GM21717 (cell line): ENCODE measurements around the gene C9.
"Not testable (repeated sequence)": the region's sequence is repeated elsewhere in the genome, so short reads cannot be mapped to it uniquely, and the experiment has no call there.

Experiments used
- ATAC-seq: cut with Tn5 transposase; IDR thresholded peaks from one replicate; pipeline ENCODE4 v1.9.1; 2021; ENCODE audit warnings: mild to moderate bottlenecking, moderate library complexity; ENCODE audit not compliant: unreplicated experiment

C9 gene

GRCh38 chr5:39364367-39364766, at the start of gene C9:
C9 (minus strand) TSS chr5:39364495; CDS start chr5:39364464, 31 bp downstream.
- ATAC-seq: no peak

GRCh38 chr5:39413771-39414170, 49.5 kb upstream of the C9 start:
- ATAC-seq: no peak

DNA sequence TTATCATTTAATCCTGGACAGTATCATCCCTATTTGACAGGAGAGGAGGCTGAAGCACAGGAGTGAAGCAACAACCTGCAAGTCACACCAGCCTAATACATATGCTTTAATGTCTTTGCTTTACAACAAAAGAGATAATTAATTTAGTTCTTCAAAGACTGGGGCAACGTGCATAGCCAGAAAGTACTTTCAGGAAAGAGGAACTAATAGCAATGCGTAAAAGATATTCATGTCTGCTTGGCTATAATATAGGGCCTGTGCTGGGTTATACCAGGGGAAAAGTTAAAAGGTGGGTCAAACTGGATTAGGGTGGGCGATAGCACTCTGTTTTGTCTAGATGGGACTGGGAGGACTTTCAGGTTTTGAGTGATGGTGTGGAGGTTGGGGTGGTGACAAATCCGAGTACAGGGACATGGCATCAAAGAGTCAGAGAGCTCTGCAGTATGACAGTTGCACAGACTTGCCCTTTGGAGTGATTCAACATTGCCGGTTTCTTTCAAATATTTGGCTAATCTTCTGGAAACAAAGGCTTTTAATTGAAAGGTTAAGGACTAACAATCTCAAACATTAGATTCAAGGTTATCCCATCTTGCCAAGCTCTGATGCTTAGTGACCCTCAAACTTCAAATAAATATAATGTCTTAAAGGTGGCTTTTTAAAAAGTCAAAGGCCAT, 48.6 kb upstream of the C9 start:
- no peak for ATAC-seq

DNA sequence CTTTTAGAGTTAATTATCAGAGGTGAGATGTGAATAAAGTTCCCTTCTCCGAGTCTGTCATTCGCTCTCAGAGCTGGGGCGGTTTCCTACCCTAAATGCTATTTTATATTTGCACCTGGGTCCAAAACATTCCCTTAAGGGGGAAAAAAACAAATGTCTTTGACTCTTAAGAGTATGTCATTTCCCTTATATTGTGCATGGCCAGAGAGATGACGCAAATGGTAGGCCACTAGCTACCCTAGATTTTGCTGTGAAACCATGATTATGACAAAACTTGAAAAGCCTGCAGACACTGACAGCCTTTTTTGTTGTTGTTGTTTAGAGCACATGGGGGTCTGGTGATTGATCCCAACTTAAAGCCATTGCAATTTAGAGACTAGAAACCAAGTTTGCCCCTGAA, 47.7 kb upstream of the C9 start:
- no peak for ATAC-seq

DNA sequence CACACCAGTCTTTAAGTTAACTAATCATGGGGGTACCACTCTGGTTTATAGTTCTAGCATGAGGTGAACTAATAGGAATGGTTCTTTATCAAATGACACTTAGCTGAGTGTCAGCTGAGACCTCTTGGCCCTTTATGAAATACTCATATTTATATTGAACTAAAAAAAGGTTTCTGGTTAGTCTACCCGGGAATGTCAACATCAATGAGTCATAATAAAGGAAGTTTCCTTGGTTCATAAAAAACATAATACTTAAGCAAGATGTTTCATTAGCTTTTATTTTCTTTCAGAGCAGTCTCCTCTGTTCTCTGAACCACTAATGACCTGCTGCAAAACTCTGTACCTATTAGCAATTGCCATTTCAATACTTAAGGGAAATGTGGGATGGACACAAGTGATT, 46.8 kb upstream of the C9 start:
- ATAC-seq: no peak

DNA sequence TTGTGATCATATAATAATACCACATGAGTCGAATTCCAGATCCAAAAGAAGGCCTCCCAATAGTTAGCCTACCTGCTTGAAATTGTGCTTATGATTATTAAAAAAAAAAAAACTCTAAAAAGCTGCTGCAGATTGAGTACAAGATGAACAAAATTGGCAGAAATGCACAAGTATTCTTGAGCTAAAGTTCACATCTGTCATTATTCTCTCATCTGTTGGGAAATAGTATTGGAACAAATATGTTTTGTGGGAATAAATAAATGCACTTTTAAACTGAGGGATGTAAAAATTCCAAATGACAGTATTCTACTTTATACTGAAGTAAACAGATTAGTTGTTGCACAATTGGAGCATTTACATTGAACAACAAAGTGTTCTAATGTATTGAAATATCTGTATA, 44.7 kb upstream of the C9 start:
- ATAC-seq: no peak

- no peak for ATAC-seq
Observed at GRCh38 chr5:39405083-39405843, 41.0 kb upstream of the C9 start.

DNA sequence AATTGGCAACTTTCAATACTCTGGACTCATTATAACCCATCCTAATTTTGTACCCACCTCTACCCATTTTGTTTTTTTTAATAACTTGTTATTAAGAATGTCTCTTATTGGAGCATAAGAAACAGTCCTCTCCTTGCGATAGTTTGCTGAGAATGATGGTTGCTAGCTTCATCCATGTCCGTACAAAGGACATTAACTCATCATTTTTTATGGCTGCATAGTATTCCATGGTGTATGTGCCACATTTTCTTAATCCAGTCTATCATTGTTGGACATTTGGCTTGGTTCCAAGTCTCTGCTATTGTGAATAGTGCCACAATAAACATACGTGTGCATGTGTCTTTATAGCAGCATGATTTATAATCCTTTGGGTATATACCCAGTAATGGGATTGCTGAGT, 39.5 kb upstream of the C9 start:
- ATAC-seq: not testable (repeated sequence)

- ATAC-seq: not testable (repeated sequence)
Observed at GRCh38 chr5:39402140-39402539, 37.8 kb upstream of the C9 start.

GRCh38 chr5:39400713-39401578, 36.7 kb upstream of the C9 start:
- ATAC-seq: no peak

GRCh38 chr5:39399135-39400036, 35.1 kb upstream of the C9 start:
- ATAC-seq: no peak

GRCh38 chr5:39396843-39397242, 32.5 kb upstream of the C9 start:
- no peak for ATAC-seq

- ATAC-seq: no peak
Observed at GRCh38 chr5:39395521-39395920, 31.2 kb upstream of the C9 start.

DNA sequence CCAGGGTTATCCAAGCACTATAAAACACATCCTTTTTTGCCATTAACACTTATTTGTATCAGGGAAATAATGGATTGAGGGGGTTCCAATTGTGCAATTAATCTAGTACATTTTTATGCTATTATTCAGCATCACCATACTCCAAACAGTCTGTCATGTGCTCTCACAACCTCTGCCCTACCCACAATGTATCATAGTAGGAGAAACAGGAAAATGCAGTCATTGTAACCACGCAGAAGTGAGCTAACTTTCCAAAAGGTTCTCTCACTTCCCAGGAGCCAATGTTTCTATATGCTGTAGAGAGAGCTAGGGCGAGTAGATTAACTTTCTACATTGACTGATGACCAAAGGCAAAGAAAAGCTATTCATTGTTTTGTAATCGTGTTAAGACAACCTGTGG, 30.7 kb upstream of the C9 start:
- no peak for ATAC-seq

DNA sequence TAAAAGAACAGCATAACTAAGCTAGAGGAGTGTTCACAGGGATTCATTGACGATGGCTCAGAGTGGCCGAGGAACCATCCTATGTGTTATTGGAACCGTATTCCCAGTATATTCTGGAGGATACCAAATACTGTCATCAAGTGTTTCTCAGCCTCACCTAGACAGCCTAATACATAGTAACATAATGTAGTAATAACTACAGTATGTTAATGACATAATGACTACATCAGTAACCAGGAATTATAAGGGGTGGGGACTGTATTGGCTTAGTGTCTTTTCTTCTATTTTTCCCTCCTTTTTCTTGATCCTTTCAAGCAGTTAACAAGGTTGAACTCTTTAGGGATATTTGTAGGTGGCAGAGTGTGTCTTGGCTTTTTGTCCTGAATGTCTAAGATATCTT, 26.6 kb upstream of the C9 start:
- no peak for ATAC-seq

GRCh38 chr5:39387293-39387692, 23.0 kb upstream of the C9 start:
- ATAC-seq: no peak

DNA sequence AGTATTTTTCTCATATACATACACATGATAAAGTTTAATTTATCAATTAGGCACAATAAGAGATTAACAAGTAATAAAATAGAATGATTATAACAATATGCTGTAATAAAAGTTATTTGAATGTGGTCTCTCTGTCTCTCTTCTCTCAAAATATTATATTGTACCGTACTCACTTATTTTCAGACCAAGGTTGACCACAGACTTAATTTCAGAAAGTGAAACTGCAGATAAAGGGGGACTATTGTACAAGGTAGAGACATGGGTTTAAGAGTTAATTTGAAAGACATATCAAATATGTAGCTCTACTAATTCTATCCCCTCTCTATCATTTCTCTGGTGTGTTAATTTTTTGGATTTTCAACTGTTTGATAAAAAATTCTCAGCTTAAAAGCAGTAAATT, 20.0 kb upstream of the C9 start:
- no peak for ATAC-seq

DNA sequence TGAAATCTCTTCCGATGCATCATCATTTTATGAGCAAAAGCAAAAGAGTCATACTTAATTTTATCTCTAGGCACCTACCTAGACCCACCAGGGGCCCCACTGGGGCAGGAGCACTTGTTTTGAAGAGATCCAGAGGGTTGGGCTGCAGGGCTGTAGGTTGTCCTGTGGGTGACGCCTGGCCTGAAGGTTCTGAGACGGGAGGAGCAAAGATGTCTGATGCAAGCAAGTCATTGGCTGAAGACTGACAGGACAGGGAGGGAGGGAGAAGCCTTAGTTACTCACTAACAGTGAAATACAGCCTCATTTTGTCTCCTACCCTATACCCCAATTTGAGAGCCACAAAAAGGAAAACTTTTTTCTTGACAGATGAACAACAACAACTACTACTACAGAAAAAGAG, 17.1 kb upstream of the C9 start:
- no peak for ATAC-seq

GRCh38 chr5:39379693-39380092, 15.4 kb upstream of the C9 start:
- no peak for ATAC-seq

GRCh38 chr5:39377613-39378012, 13.3 kb upstream of the C9 start:
- no peak for ATAC-seq

GRCh38 chr5:39376293-39376714, 12.0 kb upstream of the C9 start:
- peak; percentile 66 for ATAC-seq
